Measurements from ENCODE around the gene TNIP2. TPM values are rescaled to one million over a fixed set of nuclear protein-coding genes. Genes with fewer than 3 reads are reported as not detected.

Gene TNIP2
- total RNA-seq, 1 donor from 2014 or later = 13.1 TPM

- ATAC-seq (no peak), DNase-seq (ENCODE audit: low spot score) (no peak)
Measured at GRCh38 chr4:2725380-2725779, 30.8 kb downstream of the TNIP2 start.

GRCh38 chr4:2723751-2724150, 32.4 kb downstream of the TNIP2 start:
- ATAC-seq (no peak), DNase-seq (ENCODE audit: low spot score) (no peak)

- DNase-seq (ENCODE audit: low spot score) = no peak
- no peak for ATAC-seq
Measured at GRCh38 chr4:2722033-2722432, 34.1 kb downstream of the TNIP2 start.

- ATAC-seq (no peak), DNase-seq (ENCODE audit: low spot score) (no peak)
Measured at GRCh38 chr4:2721586-2721985, 34.5 kb downstream of the TNIP2 start.

- DNase-seq (ENCODE audit: low spot score) = no peak
- ATAC-seq = no peak
Measured at GRCh38 chr4:2716236-2716635, 39.9 kb downstream of the TNIP2 start.

GRCh38 chr4:2715426-2715825, 40.7 kb downstream of the TNIP2 start:
- ATAC-seq = no peak
- DNase-seq (ENCODE audit: low spot score) = no peak

GRCh38 chr4:2714918-2715317, 41.2 kb downstream of the TNIP2 start:
- peak; percentile 72 for ATAC-seq

GRCh38 chr4:2714061-2714770, 41.9 kb downstream of the TNIP2 start:
- peak; percentile 84 for ATAC-seq
- peak; percentile 59 for DNase-seq (ENCODE audit: low spot score)

More at GRCh38 chr4:2714918-2715317, 41.2 kb downstream of the TNIP2 start:
- DNase-seq (ENCODE audit: low spot score) = no peak

- ATAC-seq (no peak), DNase-seq (ENCODE audit: low spot score) (no peak)
Measured at GRCh38 chr4:2713337-2713736, 42.8 kb downstream of the TNIP2 start.

GRCh38 chr4:2712261-2712842, 43.8 kb downstream of the TNIP2 start:
- no peak for ATAC-seq
- DNase-seq (ENCODE audit: low spot score) = peak; percentile 30

- DNase-seq (ENCODE audit: low spot score) (no peak), ATAC-seq (no peak)
Measured at GRCh38 chr4:2702770-2703169, 53.4 kb downstream of the TNIP2 start.

GRCh38 chr4:2702361-2702760, 53.8 kb downstream of the TNIP2 start:
- ATAC-seq = no peak

GRCh38 chr4:2700031-2700430, 56.1 kb downstream of the TNIP2 start:
- DNase-seq (ENCODE audit: low spot score) = peak; percentile 28
- no peak for ATAC-seq

More at GRCh38 chr4:2702361-2702760, 53.8 kb downstream of the TNIP2 start:
- peak; percentile 15 for DNase-seq (ENCODE audit: low spot score)

GRCh38 chr4:2699534-2699933, 56.6 kb downstream of the TNIP2 start:
- ATAC-seq (no peak), DNase-seq (ENCODE audit: low spot score) (peak; percentile 33)

GRCh38 chr4:2698951-2699505, 57.1 kb downstream of the TNIP2 start:
- DNase-seq (ENCODE audit: low spot score) (peak; percentile 81), ATAC-seq (peak; percentile 75)

GRCh38 chr4:2698504-2698903, 57.6 kb downstream of the TNIP2 start:
- ATAC-seq = no peak
- peak; percentile 5 for DNase-seq (ENCODE audit: low spot score)

GRCh38 chr4:2697995-2698414, 58.1 kb downstream of the TNIP2 start:
- peak; percentile 85 for ATAC-seq
- peak; percentile 89 for DNase-seq (ENCODE audit: low spot score)

GRCh38 chr4:2696423-2696822, 59.7 kb downstream of the TNIP2 start:
- ATAC-seq = no peak
- DNase-seq (ENCODE audit: low spot score) = no peak

GRCh38 chr4:2695346-2696060, 60.6 kb downstream of the TNIP2 start:
- ATAC-seq = no peak

GRCh38 chr4:2694691-2695090, 61.4 kb downstream of the TNIP2 start:
- peak; percentile 38 for DNase-seq (ENCODE audit: low spot score)
- no peak for ATAC-seq

More at GRCh38 chr4:2695346-2696060, 60.6 kb downstream of the TNIP2 start:
- DNase-seq (ENCODE audit: low spot score) = no peak

- DNase-seq (ENCODE audit: low spot score) (no peak), ATAC-seq (no peak)
Measured at GRCh38 chr4:2691952-2692435, 64.1 kb downstream of the TNIP2 start.
